ENCODE results near the gene RILPL1.
"Not testable (repeated sequence)": the region's sequence is repeated elsewhere in the genome, so short reads cannot be mapped to it uniquely, and the experiment has no call there.

RILPL1 gene

GRCh38 chr12:123572391-123572790 is 38.9 kb upstream of the RILPL1 start:
- Histone ChIP-seq H3K27ac (no peak overlapping the region), H3K36me3 (replicated peaks) (no peaks in the 10 kb centered on the region), H3K27me3 (replicated peaks) (no peaks in the 10 kb centered on the region), H3K4me3 (ENCODE audit: low read depth, low read length) (no peak overlapping the region)
- DNase-seq, result no peak
- TF ChIP-seq CTCF (IDR thresholded peaks at IDR 0.05; ENCODE audit: low read depth, low read length, missing control alignments), result no peak
- in situ Hi-C loops (cut with HindIII; ENCODE audit: low pct_ligation_motif_present, low sequenced_read_pairs), result no loop called here

GRCh38 chr12:123571343-123571813 is 37.9 kb upstream of the RILPL1 start:
- Histone ChIP-seq H3K36me3 (replicated peaks) (no peaks in the 10 kb centered on the region), H3K27me3 (replicated peaks) (no peaks in the 10 kb centered on the region), H3K27ac (no peak overlapping the region), H3K4me3 (ENCODE audit: low read depth, low read length) (no peak overlapping the region)
- no peak for TF ChIP-seq CTCF (IDR thresholded peaks at IDR 0.05; ENCODE audit: low read depth, low read length, missing control alignments)
- in situ Hi-C loops (cut with HindIII; ENCODE audit: low pct_ligation_motif_present, low sequenced_read_pairs), result no loop called here
- peak; percentile 81 for DNase-seq

DNA sequence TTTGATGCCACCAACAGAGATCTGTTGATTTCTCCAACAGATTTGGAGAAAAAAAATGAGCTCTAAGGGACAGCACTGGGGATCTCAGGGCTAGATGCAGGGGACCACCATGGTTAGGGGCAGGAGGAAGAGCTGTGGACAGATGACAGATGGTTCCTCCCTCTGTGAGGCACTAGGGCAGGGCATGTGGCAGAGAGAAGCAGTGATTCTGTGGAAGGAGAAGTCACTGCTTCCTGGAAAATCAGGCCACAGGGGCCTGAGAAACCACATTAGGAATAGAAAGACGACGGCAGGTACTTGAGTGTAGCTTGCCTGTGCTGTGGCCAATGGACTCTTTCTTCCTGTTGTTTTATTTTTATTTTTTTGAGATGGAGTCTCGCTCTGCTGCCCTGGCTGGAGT is 25.9 kb upstream of the RILPL1 start:
- in situ Hi-C loops (cut with HindIII; ENCODE audit: low pct_ligation_motif_present, low sequenced_read_pairs), result no loop called here
- no peak for TF ChIP-seq CTCF (IDR thresholded peaks at IDR 0.05; ENCODE audit: low read depth, low read length, missing control alignments)
- Histone ChIP-seq H3K27me3 (replicated peaks) (no peaks in the 10 kb centered on the region), H3K27ac (no peak overlapping the region), H3K4me3 (ENCODE audit: low read depth, low read length) (no peak overlapping the region), H3K36me3 (replicated peaks) (no peaks in the 10 kb centered on the region)
- no peak for DNase-seq

DNA sequence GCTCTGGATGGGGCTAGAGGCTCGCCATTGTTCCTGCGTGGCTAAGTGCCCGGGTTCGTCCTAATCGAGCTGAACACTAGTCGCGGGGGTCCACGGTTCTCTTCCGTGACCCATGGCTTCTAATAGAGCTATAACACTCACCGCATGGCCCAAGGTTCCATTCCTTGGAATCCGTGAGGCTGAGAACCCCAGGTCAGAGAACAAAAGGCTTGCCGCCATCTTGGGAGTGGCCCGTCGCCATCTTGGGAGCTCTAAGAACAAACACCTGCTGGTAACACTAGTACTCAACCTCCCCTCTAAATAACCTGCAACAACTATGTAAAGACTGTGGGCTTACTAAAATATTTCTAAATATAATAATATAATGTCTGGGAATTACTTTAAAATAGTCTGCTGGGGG is 25.0 kb upstream of the RILPL1 start:
- in situ Hi-C loops (cut with HindIII; ENCODE audit: low pct_ligation_motif_present, low sequenced_read_pairs); H3K36me3 ChIP-seq (replicated peaks); H3K4me3 ChIP-seq (ENCODE audit: low read depth, low read length); H3K27me3 ChIP-seq (replicated peaks); DNase-seq; H3K27ac ChIP-seq: not testable (repeated sequence)

- H3K4me3 ChIP-seq (ENCODE audit: low read depth, low read length); H3K27ac ChIP-seq; in situ Hi-C loops (cut with HindIII; ENCODE audit: low pct_ligation_motif_present, low sequenced_read_pairs); DNase-seq; H3K36me3 ChIP-seq (replicated peaks); H3K27me3 ChIP-seq (replicated peaks): not testable (repeated sequence)
Observed at GRCh38 chr12:123554843-123555242, 21.3 kb upstream of the RILPL1 start.

- H3K27me3 ChIP-seq (replicated peaks); H3K27ac ChIP-seq; DNase-seq; in situ Hi-C loops (cut with HindIII; ENCODE audit: low pct_ligation_motif_present, low sequenced_read_pairs); H3K36me3 ChIP-seq (replicated peaks); H3K4me3 ChIP-seq (ENCODE audit: low read depth, low read length): not testable (repeated sequence)
Observed at GRCh38 chr12:123554136-123554535, 20.6 kb upstream of the RILPL1 start.

- no peak for DNase-seq
- in situ Hi-C loops (cut with HindIII; ENCODE audit: low pct_ligation_motif_present, low sequenced_read_pairs), result no loop called here
- Histone ChIP-seq H3K4me3 (ENCODE audit: low read depth, low read length) (no peak overlapping the region), H3K27me3 (replicated peaks) (no peaks in the 10 kb centered on the region), H3K36me3 (replicated peaks) (no peaks in the 10 kb centered on the region), H3K27ac (no peak overlapping the region)
- no peak for TF ChIP-seq CTCF (IDR thresholded peaks at IDR 0.05; ENCODE audit: low read depth, low read length, missing control alignments)
Observed at GRCh38 chr12:123550700-123551099, 17.2 kb upstream of the RILPL1 start.

All from brain microvascular endothelial cell (primary cell).